Pancreas (tissue), 10 donors: ENCODE data around the gene PIGS. TPM values are rescaled to one million over a fixed set of nuclear protein-coding genes. Genes with fewer than 3 reads are reported as not detected.

Source experiments
- ATAC-seq, 4 donors: fragments of 200-7000 bp; cut with Tn5 transposase; one replicate each; pipeline versions ENCODE4 v1.8.0 to v1.9.1; 2020; ENCODE audit warnings: mild to moderate bottlenecking in 4 of 4, moderate library complexity in 4 of 4
- DNase-seq, 6 donors: peaks; one replicate each; pipeline ENCODE4 v3.0.0-alpha.2; 2020
- FAIRE-seq: peaks from 2 replicates; lab custom pipeline; 2012; peaks lifted over from hg19 to GRCh38; lab: Jason Lieb, UNC
- H3K27ac ChIP-seq, 4 donors: fragments of 200-600 bp; sonication (generic); 1 replicate in 3 of 4; 2 replicates in 1 of 4; pipeline versions ENCODE4 v1.5.0 to v1.8.0; 2020
- H3K27me3 ChIP-seq, 4 donors: fragments of 200-600 bp; one replicate each; pipeline ENCODE4 v1.8.0; 2021
- H3K36me3 ChIP-seq, 3 donors: fragments of 200-600 bp; sonication (generic) in 1 of 3; one replicate each; pipeline versions ENCODE4 v1.5.0 to v1.8.0; 2020 to 2021
- H3K4me1 ChIP-seq, 3 donors: fragments of 200-600 bp; one replicate each; pipeline ENCODE4 v1.8.0; 2021
- H3K4me3 ChIP-seq, 4 donors: fragments of 200-600 bp; sonication (generic) in 2 of 4; one replicate each; pipeline versions ENCODE4 v1.5.0 to v1.8.0; 2020 to 2021
- H3K9me3 ChIP-seq, 4 donors: fragments of 200-600 bp; one replicate each; pipeline ENCODE4 v1.8.0; 2021
- CTCF ChIP-seq, 4 donors: fragments of 200-600 bp; sonication (generic) in 3 of 4; IDR thresholded peaks; one replicate each; pipeline versions ENCODE4 v1.5.0 to v1.8.0; 2021; ENCODE audit warnings: antibody characterized with exemption in 4 of 4
- WGBS, 2 donors: extraction: QIAGEN DNeasy Blood & Tissue Kit; methylation state at CpG; one replicate each; pipeline ENCODE4 v1.1.7; 2013; 5-methylcytosine and 5-hydroxymethylcytosine counted together
- intact Hi-C, 3 donors: fragments of 100-400 bp; cut with DNase I; formaldehyde crosslinking; loops; one replicate each; pipeline versions ENCODE4 v1.11.1 to v1.14.2; 2022
- polyA plus RNA-seq, 2 donors: library from polyadenylated mRNA; stranded (reverse); fragments of 200-250 nt; gene quantifications; one replicate each; pipeline ENCODE4 v1.2.3, GENCODE V29; 2013
- total RNA-seq, 6 donors: library from RNA; stranded (reverse); fragmentation: NEBNext Ultra II Directional in 4 of 6; extraction: Animal tissue kit (Norgen Biotek cat#: 25700) in 4 of 6; gene quantifications; one replicate each; pipeline versions ENCODE4 v1.2.1 to v1.2.4, GENCODE V29; 2021 to 2023
- donor health status: healthy with polysubstance abuse.
- donor health status: DM: no; HTN: no; CAD: no; lungs with moderate emphysema.
- donor health status: DM: no; HTN: no; CAD: no.
- donor health status: control.
- donor health status: control.
- donor health status: Bipolar disorder and iron deficiency.
- donor health status: DM: yes; HTN: yes; CAD: no.
- donor health status: DM: no; HTN: no; CAD: no.
- donor health status: DM: no; HTN: no; CAD: no.
- donor health status: DM: yes; HTN: yes; CAD: no.

The PIGS gene
- total and polyA plus RNA-seq, 8 donors, result 9.2 to 26.5 (median 15.9) TPM

- H3K27me3 ChIP-seq, result no peaks in the 10 kb centered on the region
- 32 to 37% methylated on average over 5 of the region's 5 CpGs for WGBS, 2 donors
- H3K36me3 ChIP-seq, result no peaks in the 10 kb centered on the region
- no peak overlapping the region for H3K27ac ChIP-seq
- FAIRE-seq (no peak), DNase-seq (no peak), ATAC-seq (no peak)
- no peaks in the 10 kb centered on the region for H3K9me3 ChIP-seq
- intact Hi-C loops, result no loop called here
- H3K4me1 ChIP-seq, result peaks cover 0 to 11% (median 7%) of the 10 kb centered on the region in 3 donors
- no peak for TF ChIP-seq CTCF (IDR thresholded peaks at IDR 0.05)
- no peak overlapping the region for H3K4me3 ChIP-seq
Observed at GRCh38 chr17:28597606-28598383, 26.5 kb upstream of the PIGS start.

DNA sequence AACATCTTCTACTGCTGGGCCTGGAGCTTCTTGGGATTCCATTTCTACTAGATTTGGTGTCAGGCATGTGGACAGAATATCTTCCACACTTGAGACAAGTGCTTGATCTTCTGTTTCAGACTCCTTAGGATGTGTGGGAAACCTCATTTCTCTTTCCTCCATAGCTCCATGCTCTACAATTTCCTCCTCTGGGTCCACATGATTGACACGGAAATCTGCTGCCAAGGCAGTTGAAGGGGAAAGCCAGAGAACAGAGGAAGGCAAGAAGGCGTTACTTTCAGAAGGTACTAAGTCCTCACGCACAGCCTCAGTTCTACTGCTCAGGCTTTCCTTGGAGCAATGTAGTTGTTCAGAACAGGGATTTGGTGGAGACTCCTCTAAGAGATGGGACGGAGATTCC lies 20.9 kb upstream of the PIGS start:
- H3K27me3 ChIP-seq, result no peaks in the 10 kb centered on the region
- H3K27ac ChIP-seq, result no peak overlapping the region
- intact Hi-C loops, result no loop called here
- no peaks in the 10 kb centered on the region for H3K4me1 ChIP-seq
- no peak for TF ChIP-seq CTCF (IDR thresholded peaks at IDR 0.05)
- no peak overlapping the region for H3K4me3 ChIP-seq
- DNase-seq (no peak), FAIRE-seq (no peak), ATAC-seq (no peak)
- no peaks in the 10 kb centered on the region for H3K36me3 ChIP-seq
- H3K9me3 ChIP-seq, result no peaks in the 10 kb centered on the region
- WGBS, 2 donors, result 91 to 96% methylated on average over 4 of the region's 4 CpGs

DNA sequence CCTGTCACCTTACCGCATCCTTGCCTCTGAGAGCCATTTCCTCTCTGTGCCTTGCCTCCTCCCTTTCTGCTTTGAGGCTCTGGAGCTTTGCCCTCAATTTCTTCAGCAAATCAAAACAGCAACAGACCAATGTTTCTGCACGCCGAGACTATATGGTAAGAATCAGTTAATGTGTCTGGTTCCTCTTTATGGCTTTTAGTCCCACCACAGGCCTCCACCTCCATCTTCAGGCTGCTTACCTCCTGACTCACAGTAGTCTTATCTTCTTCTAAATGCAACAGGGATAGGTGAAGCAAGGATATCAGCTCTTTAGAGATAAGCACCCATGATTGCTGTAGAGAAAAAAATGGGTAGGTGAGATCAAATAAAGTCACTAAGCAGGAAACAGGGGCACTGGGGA lies 14.5 kb upstream of the PIGS start:
- no peak overlapping the region for H3K4me3 ChIP-seq
- H3K9me3 ChIP-seq, result no peaks in the 10 kb centered on the region
- H3K36me3 ChIP-seq, result no peaks in the 10 kb centered on the region
- TF ChIP-seq CTCF (IDR thresholded peaks at IDR 0.05), result no peak
- intact Hi-C loops, result no loop called here
- no peak for DNase-seq
- 98 to 100% methylated on average over 3 of the region's 3 CpGs for WGBS, 2 donors
- no peak for ATAC-seq
- no peak overlapping the region for H3K27ac ChIP-seq
- no peaks in the 10 kb centered on the region for H3K4me1 ChIP-seq
- FAIRE-seq, result no peak
- H3K27me3 ChIP-seq, result no peaks in the 10 kb centered on the region

GRCh38 chr17:28584434-28584833 lies 13.1 kb upstream of the PIGS start:
- no peak for ATAC-seq

More at GRCh38 chr17:28584434-28584833, 13.1 kb upstream of the PIGS start:
- no peak overlapping the region for H3K4me3 ChIP-seq
- H3K36me3 ChIP-seq, result no peaks in the 10 kb centered on the region
- 78 to 82% methylated on average over 3 of the region's 3 CpGs for WGBS, 2 donors
- FAIRE-seq, result no peak
- H3K9me3 ChIP-seq, result no peaks in the 10 kb centered on the region
- no peak overlapping the region for H3K27ac ChIP-seq
- no peaks in the 10 kb centered on the region for H3K27me3 ChIP-seq
- TF ChIP-seq CTCF (IDR thresholded peaks at IDR 0.05), result no peak
- no peaks in the 10 kb centered on the region for H3K4me1 ChIP-seq
- DNase-seq, result no peak
- intact Hi-C loops, result no loop called here
